H1 (cell line): ENCODE results near the gene CSF3R. TPM values are rescaled to one million over a fixed set of nuclear protein-coding genes. Genes with fewer than 3 reads are reported as not detected.
A peak's percentile ranks its signal among the peaks of the same experiment; 100 is the strongest.

Experiments
- CTCF ChIA-PET: fragments of 300-600 bp; sonication (Branson Sonifier 250); formaldehyde crosslinking; loops from one replicate; lab custom pipeline; 2021; ENCODE audit not compliant: partially characterized antibody; lab: Charles Lee
- POLR2A ChIA-PET: fragments of 300-600 bp; sonication (Branson Sonifier 250); formaldehyde crosslinking; loops from one replicate; lab custom pipeline; 2021; ENCODE audit warnings: inconsistent platforms; ENCODE audit not compliant: partially characterized antibody; lab: Charles Lee
- DNase-seq, 2 experiments: peaks; one replicate each; pipeline versions ENCODE4 v3.0.0 to v3.0.0-alpha.2; 2010 to 2022; ENCODE audit warnings: low spot score in 2 of 2, low read depth in 1 of 2, mixed read lengths in 1 of 2
- FAIRE-seq: peaks from 2 replicates; lab custom pipeline; 2011; peaks lifted over from hg19 to GRCh38; lab: Jason Lieb, UNC
- H2AFZ ChIP-seq: 2 replicates; pipeline ENCODE4 v1.8.1; 2012; ENCODE audit warnings: low read length, inconsistent platforms
- H2AK5ac ChIP-seq: 2 replicates; pipeline ENCODE4 v1.6.1; 2013; ENCODE audit warnings: low read depth, low read length
- H2BK120ac ChIP-seq: replicated peaks from 2 replicates; pipeline ENCODE3; 2013; ENCODE audit warnings: low read depth, low read length, inconsistent platforms
- H2BK12ac ChIP-seq: 2 replicates; pipeline ENCODE4 v1.6.1; 2013; ENCODE audit warnings: low read depth, low read length
- H2BK15ac ChIP-seq: 2 replicates; pipeline ENCODE4 v1.6.1; 2013; ENCODE audit warnings: low read length
- H2BK20ac ChIP-seq: 2 replicates; pipeline ENCODE4 v1.6.1; 2013; ENCODE audit warnings: low read length
- H2BK5ac ChIP-seq: 2 replicates; pipeline ENCODE4 v1.6.1; 2013; ENCODE audit warnings: low read depth, low read length
- H3K14ac ChIP-seq: 2 replicates; pipeline ENCODE4 v1.6.1; 2013; ENCODE audit warnings: inconsistent platforms; ENCODE audit not compliant: insufficient read length
- H3K18ac ChIP-seq: 2 replicates; pipeline ENCODE4 v1.6.1; 2013; ENCODE audit warnings: low read length; ENCODE audit errors: extremely low read depth
- H3K23ac ChIP-seq: 2 replicates; pipeline ENCODE4 v1.6.1; 2013; ENCODE audit warnings: inconsistent platforms; ENCODE audit not compliant: insufficient read length
- H3K23me2 ChIP-seq: 2 replicates; pipeline ENCODE4 v1.6.1; 2013; ENCODE audit warnings: low read depth, low read length
- H3K27ac ChIP-seq: 2 replicates; pipeline ENCODE4 v1.6.1; 2011; ENCODE audit warnings: low read depth, low read length, inconsistent platforms
- H3K27me3 ChIP-seq, 4 experiments: replicated peaks in 1 of 4; 1 replicate in 1 of 4; 2 replicates in 3 of 4; pipeline versions ENCODE4 v1.6.1 to v1.8.1; 2011 to 2013; ENCODE audit warnings: low read length in 3 of 4, mild to moderate bottlenecking in 3 of 4, inconsistent platforms in 2 of 4, mixed read lengths in 2 of 4, moderate library complexity in 1 of 4; ENCODE audit not compliant: control insufficient read depth in 3 of 4, insufficient read depth in 3 of 4; ENCODE audit errors: extremely low read depth in 1 of 4
- H3K36me3 ChIP-seq, 4 experiments: 2 replicates each; pipeline versions ENCODE4 v1.6.1 to v1.8.1; 2011 to 2013; ENCODE audit warnings: mild to moderate bottlenecking in 4 of 4, low read length in 3 of 4, moderate library complexity in 2 of 4, control low read depth in 1 of 4, inconsistent platforms in 1 of 4; ENCODE audit not compliant: insufficient read depth in 4 of 4, control insufficient read depth in 2 of 4
- H3K4ac ChIP-seq: replicated peaks from 2 replicates; pipeline ENCODE3; 2013; ENCODE audit warnings: low read length, low read depth, mixed read lengths, inconsistent platforms; ENCODE audit not compliant: insufficient read length
- H3K4me1 ChIP-seq, 4 experiments: replicated peaks in 1 of 4; 1 replicate in 1 of 4; 2 replicates in 3 of 4; pipeline versions ENCODE4 v1.6.1 to v1.8.1; 2011 to 2013; ENCODE audit warnings: low read length in 3 of 4, inconsistent platforms in 2 of 4, mixed read lengths in 1 of 4; ENCODE audit not compliant: insufficient read depth in 4 of 4, control insufficient read depth in 3 of 4
- H3K4me2 ChIP-seq, 2 experiments: 2 replicates each; pipeline versions ENCODE4 v1.6.1 to v1.8.1; 2011 to 2013; ENCODE audit warnings: low read depth in 2 of 2, low read length in 2 of 2, control low read depth in 1 of 2, inconsistent platforms in 1 of 2, mild to moderate bottlenecking in 1 of 2; ENCODE audit not compliant: insufficient read depth in 1 of 2
- H3K4me3 ChIP-seq, 4 experiments: fragments of 200-600, 300-600 bp in 1 of 4; sonication (generic), shearing (Covaris generic), sonication (Bioruptor Twin) in 1 of 4; 2 replicates each; pipeline versions ENCODE4 v1.5.1 to v1.8.1; 2011 to 2016; ENCODE audit warnings: low read length in 4 of 4, low read depth in 3 of 4, control low read depth in 2 of 4, inconsistent platforms in 2 of 4, mild to moderate bottlenecking in 2 of 4, mixed read lengths in 1 of 4, moderate library complexity in 1 of 4; ENCODE audit not compliant: insufficient read depth in 2 of 4; ENCODE audit errors: extremely low read depth in 1 of 4
- H3K56ac ChIP-seq: replicated peaks from 2 replicates; pipeline ENCODE3; 2013; ENCODE audit warnings: low read depth, mild to moderate bottlenecking, mixed read lengths, low read length, inconsistent platforms; ENCODE audit not compliant: insufficient read length
- H3K79me1 ChIP-seq: 2 replicates; pipeline ENCODE4 v1.6.1; 2013; ENCODE audit warnings: low read depth, low read length, control low read depth
- H3K79me2 ChIP-seq, 2 experiments: 2 replicates each; pipeline versions ENCODE4 v1.6.1 to v1.8.1; 2012 to 2013; ENCODE audit warnings: low read length in 2 of 2, mild to moderate bottlenecking in 2 of 2, inconsistent platforms in 1 of 2; ENCODE audit not compliant: insufficient read depth in 2 of 2, control insufficient read depth in 1 of 2
- H3K9ac ChIP-seq, 4 experiments: replicated peaks in 1 of 4; 1 replicate in 1 of 4; 2 replicates in 3 of 4; pipeline versions ENCODE4 v1.6.1 to v1.8.1; 2011 to 2013; ENCODE audit warnings: low read depth in 3 of 4, low read length in 3 of 4, control low read depth in 2 of 4, mild to moderate bottlenecking in 2 of 4, moderate library complexity in 2 of 4, inconsistent platforms in 1 of 4; ENCODE audit errors: extremely low read depth in 1 of 4
- H3K9me3 ChIP-seq, 2 experiments: 2 replicates each; pipeline versions ENCODE4 v1.6.1 to v1.8.1; 2012 to 2013; ENCODE audit warnings: mild to moderate bottlenecking in 2 of 2, moderate library complexity in 2 of 2, control low read depth in 1 of 2, inconsistent platforms in 1 of 2, low read depth in 1 of 2, low read length in 1 of 2, mixed read lengths in 1 of 2; ENCODE audit not compliant: insufficient read depth in 2 of 2
- H4K20me1 ChIP-seq, 2 experiments: replicated peaks in 1 of 2; 2 replicates each; pipeline versions ENCODE3 to v1.8.1; 2011 to 2013; ENCODE audit warnings: inconsistent platforms in 2 of 2, low read length in 2 of 2, mild to moderate bottlenecking in 1 of 2; ENCODE audit not compliant: insufficient read depth in 2 of 2, control insufficient read depth in 1 of 2
- H4K5ac ChIP-seq: 2 replicates; pipeline ENCODE4 v1.6.1; 2013; ENCODE audit warnings: low read length, low read depth, mixed read lengths, inconsistent platforms; ENCODE audit not compliant: insufficient read length
- H4K8ac ChIP-seq: 2 replicates; pipeline ENCODE4 v1.8.0; 2013; ENCODE audit warnings: mild to moderate bottlenecking, moderate library complexity, low read length, inconsistent platforms; ENCODE audit not compliant: insufficient read depth; ENCODE audit errors: extremely low read depth
- H4K91ac ChIP-seq: replicated peaks from 2 replicates; pipeline ENCODE3; 2013; ENCODE audit warnings: low read length, mixed read lengths, inconsistent platforms; ENCODE audit not compliant: insufficient read length
- ASH2L ChIP-seq: fragments of 200-600, 300-600 bp; sonication (generic); IDR thresholded peaks from one replicate; pipeline ENCODE4 v1.7.1; 2017; ENCODE audit warnings: low read length
- CEBPB ChIP-seq: IDR thresholded peaks from 2 replicates; pipeline ENCODE4 v1.6.1; 2012; ENCODE audit warnings: low read depth, low read length
- CREB1 ChIP-seq: IDR thresholded peaks from 2 replicates; pipeline ENCODE4 v1.6.1; 2012; ENCODE audit warnings: inconsistent platforms
- GABPA ChIP-seq: IDR thresholded peaks from 2 replicates; pipeline ENCODE4 v1.6.1; 2011; ENCODE audit warnings: mild to moderate bottlenecking, low read length, moderate library complexity, borderline replicate concordance; ENCODE audit not compliant: insufficient read depth
- HDAC2 ChIP-seq, 2 experiments: fragments of 300-600 bp in 1 of 2; sonication (generic) in 1 of 2; IDR thresholded peaks; 2 replicates each; pipeline ENCODE4 v1.6.1; 2011 to 2012; ENCODE audit warnings: low read depth in 2 of 2, low read length in 2 of 2, mild to moderate bottlenecking in 2 of 2, moderate library complexity in 2 of 2, borderline replicate concordance in 1 of 2, inconsistent platforms in 1 of 2
- JUN ChIP-seq: IDR thresholded peaks from 2 replicates; pipeline ENCODE4 v1.6.1; 2011; ENCODE audit warnings: low read depth, mild to moderate bottlenecking, improper control_type of control experiment, low read length
- POLR2AphosphoS5 ChIP-seq: IDR thresholded peaks from 2 replicates; pipeline ENCODE4 v1.6.1; 2011; ENCODE audit warnings: low read depth, low read length
- RBBP5 ChIP-seq: IDR thresholded peaks from 2 replicates; pipeline ENCODE4 v1.7.1; 2012; ENCODE audit warnings: low read depth, mild to moderate bottlenecking, inconsistent platforms, low read length, moderate library complexity, borderline replicate concordance
- RFX5 ChIP-seq: IDR thresholded peaks from 2 replicates; pipeline ENCODE4 v1.6.1; 2011; ENCODE audit warnings: low read depth, low read length, improper control_type of control experiment, borderline replicate concordance
- RNF2 ChIP-seq: fragments of 200-900, 300-1000 bp; sonication (generic); IDR thresholded peaks from 2 replicates; pipeline ENCODE4 v1.7.1; 2016; ENCODE audit warnings: borderline replicate concordance, low read depth, mild to moderate bottlenecking, antibody characterized with exemption, low read length; ENCODE audit not compliant: poor library complexity, severe bottlenecking; ENCODE audit errors: missing control alignments
- TCF12 ChIP-seq: IDR thresholded peaks from 2 replicates; pipeline ENCODE4 v1.6.1; 2011; ENCODE audit warnings: low read depth, mild to moderate bottlenecking, low read length
- USF2 ChIP-seq: IDR thresholded peaks from 2 replicates; pipeline ENCODE4 v1.6.1; 2011; ENCODE audit warnings: low read length, improper control_type of control experiment
- ZNF274 ChIP-seq: IDR thresholded peaks from 2 replicates; pipeline ENCODE4 v1.7.0; 2012; ENCODE audit warnings: low read length, borderline replicate concordance; ENCODE audit errors: extremely low read depth
- WGBS, 2 experiments: shearing (Covaris generic) in 1 of 2; methylation state at CpG; one replicate each; pipeline versions ENCODE4 v1.1.6 to v1.1.7; 2013 to 2015; ENCODE audit warnings: low lambda C conversion rate in 2 of 2, mixed read lengths in 2 of 2, inconsistent platforms in 1 of 2, low coverage in 1 of 2, missing lambda C conversion rate in 1 of 2; ENCODE audit not compliant: insufficient replicate concordance in 2 of 2, insufficient coverage in 1 of 2, insufficient read length in 1 of 2; ENCODE audit errors: extremely low coverage in 1 of 2, missing lambda C conversion rate in 1 of 2; 5-methylcytosine and 5-hydroxymethylcytosine counted together
- polyA plus RNA-seq, 7 experiments: library from polyadenylated mRNA; depleted of rRNA in 3 of 7; stranded (reverse) in 5 of 7; unstranded in 2 of 7; fragments of >200 nt in 5 of 7; fragments of 200-250 nt in 2 of 7; gene quantifications; 1 replicate in 5 of 7; 2 replicates in 1 of 7; 4 replicates in 1 of 7; pipeline versions ENCODE4 v1.2.1 to v1.2.3, GENCODE V29; 2011 to 2013; ENCODE audit warnings: missing spikeins in 2 of 7, mixed read lengths in 2 of 7
- total RNA-seq: library from RNA; stranded (reverse); fragmentation: NEBNext Ultra II Directional; extraction: Animal tissue kit (Norgen Biotek cat#: 25700); gene quantifications from 2 replicates; pipeline ENCODE4 v1.2.1, GENCODE V29; 2021

The CSF3R gene
- total and polyA plus RNA-seq, 2 of the 8 experiments (the other 6 are each of a cell fraction or from before 2014, with no cell fraction given): not detected

- Histone ChIP-seq H2BK120ac (no peak overlapping the region), H4K5ac (no peak overlapping the region)
- 93% methylated on average over 18 of the region's 18 CpGs; no CpG with 5 or more reads in 1 of the 2 experiments for WGBS, 2 experiments
- no peak for DNase-seq
- TF ChIP-seq GABPA: no peak
- TF ChIP-seq RFX5: no peak
- no peak for TF ChIP-seq HDAC2 (IDR thresholded peaks at IDR 0.05; ENCODE audit: borderline replicate concordance in 1 of 2, low read depth in 2 of 2, low read length in 2 of 2)
- TF ChIP-seq ZNF274: no peak
- no peak for TF ChIP-seq CEBPB
- no peak for TF ChIP-seq TCF12
- TF ChIP-seq POLR2AphosphoS5: no peak
- TF ChIP-seq RNF2: no peak
- TF ChIP-seq ASH2L: no peak
- no peak for TF ChIP-seq JUN
- no peak for TF ChIP-seq RBBP5
- TF ChIP-seq CREB1: no peak
- no peak for TF ChIP-seq USF2
- TF ChIP-seq, all 59 proteins: peak for 0
- Histone ChIP-seq H2AFZ (no peak overlapping the region), H2BK12ac (no peak overlapping the region; the same call in 1 of the 2 replicates), H3K18ac (no peak overlapping the region), H4K8ac (no peak overlapping the region), H3K4me1 (peaks cover 0 to 4% (median 0%) of the 10 kb centered on the region in 4 experiments; a peak in 2 of 7 replicates), H3K56ac (no peak overlapping the region), H4K91ac (peak overlapping the region; percentile 33), H3K9me3 (no peaks in the 10 kb centered on the region), H2AK5ac (no peak overlapping the region), H3K4ac (no peak overlapping the region), H4K20me1 (no peaks in the 10 kb centered on the region), H3K27me3 (no peaks in the 10 kb centered on the region), H3K4me3 (no peak overlapping the region), H3K79me2 (no peaks in the 10 kb centered on the region), H2BK5ac (0 out of 2 replicates have a peak overlapping the region, but pooled peaks have one; percentile 3), H2BK20ac (no peak overlapping the region), H3K27ac (no peak overlapping the region), H2BK15ac (no peak overlapping the region; the same call in 1 of the 2 replicates), H3K9ac (no peak overlapping the region; a peak in 1 of 7 replicates), H3K23me2 (no peaks in the 10 kb centered on the region), H3K23ac (no peak overlapping the region), H3K36me3 (no peaks in the 10 kb centered on the region), H3K4me2 (no peak overlapping the region), H3K79me1 (no peaks in the 10 kb centered on the region), H3K14ac (no peak overlapping the region)
- POLR2A ChIA-PET: no interaction called here
- no peak for FAIRE-seq
- CTCF ChIA-PET: interaction anchor here (0.6 to 6.5 kb wide), 16 partner anchors 8 to 1896 kb away, joined by 3 to 62 read pairs (median 4); no protein-coding TSS in a partner anchor
These were observed 31.8 kb upstream of the CSF3R start for GRCh38 chr1:36514501-36514900.
